Pancreas (tissue), 10 donors: Measurements from ENCODE around the gene CTDSPL. TPM values are rescaled to one million over a fixed set of nuclear protein-coding genes. Genes with fewer than 3 reads are reported as not detected.

ENCODE experiments used
- ATAC-seq, 4 donors: fragments of 200-7000 bp; cut with Tn5 transposase; one replicate each; pipeline versions ENCODE4 v1.8.0 to v1.9.1; 2020; ENCODE audit warnings: mild to moderate bottlenecking in 4 of 4, moderate library complexity in 4 of 4
- DNase-seq, 6 donors: peaks; one replicate each; pipeline ENCODE4 v3.0.0-alpha.2; 2020
- FAIRE-seq: peaks from 2 replicates; lab custom pipeline; 2012; peaks lifted over from hg19 to GRCh38; lab: Jason Lieb, UNC
- H3K27ac ChIP-seq, 4 donors: fragments of 200-600 bp; sonication (generic); 1 replicate in 3 of 4; 2 replicates in 1 of 4; pipeline versions ENCODE4 v1.5.0 to v1.8.0; 2020
- H3K27me3 ChIP-seq, 4 donors: fragments of 200-600 bp; one replicate each; pipeline ENCODE4 v1.8.0; 2021
- H3K36me3 ChIP-seq, 3 donors: fragments of 200-600 bp; sonication (generic) in 1 of 3; one replicate each; pipeline versions ENCODE4 v1.5.0 to v1.8.0; 2020 to 2021
- H3K4me1 ChIP-seq, 3 donors: fragments of 200-600 bp; one replicate each; pipeline ENCODE4 v1.8.0; 2021
- H3K4me3 ChIP-seq, 4 donors: fragments of 200-600 bp; sonication (generic) in 2 of 4; one replicate each; pipeline versions ENCODE4 v1.5.0 to v1.8.0; 2020 to 2021
- H3K9me3 ChIP-seq, 4 donors: fragments of 200-600 bp; one replicate each; pipeline ENCODE4 v1.8.0; 2021
- WGBS, 2 donors: extraction: QIAGEN DNeasy Blood & Tissue Kit; methylation state at CpG; one replicate each; pipeline ENCODE4 v1.1.7; 2013; 5-methylcytosine and 5-hydroxymethylcytosine counted together
- intact Hi-C, 3 donors: fragments of 100-400 bp; cut with DNase I; formaldehyde crosslinking; loops; one replicate each; pipeline versions ENCODE4 v1.11.1 to v1.14.2; 2022
- polyA plus RNA-seq, 2 donors: library from polyadenylated mRNA; stranded (reverse); fragments of 200-250 nt; gene quantifications; one replicate each; pipeline ENCODE4 v1.2.3, GENCODE V29; 2013
- total RNA-seq, 6 donors: library from RNA; stranded (reverse); fragmentation: NEBNext Ultra II Directional in 4 of 6; extraction: Animal tissue kit (Norgen Biotek cat#: 25700) in 4 of 6; gene quantifications; one replicate each; pipeline versions ENCODE4 v1.2.1 to v1.2.4, GENCODE V29; 2021 to 2023
- TF ChIP-seq, protein P1 (sequence below), 4 donors: fragments of 200-600 bp; sonication (generic) in 3 of 4; IDR thresholded peaks; one replicate each; pipeline versions ENCODE4 v1.5.0 to v1.8.0; 2021; ENCODE audit warnings: antibody characterized with exemption in 4 of 4
- donor health status: healthy with polysubstance abuse.
- donor health status: DM: no; HTN: no; CAD: no; lungs with moderate emphysema.
- donor health status: DM: no; HTN: no; CAD: no.
- donor health status: control.
- donor health status: control.
- donor health status: Bipolar disorder and iron deficiency.
- donor health status: DM: yes; HTN: yes; CAD: no.
- donor health status: DM: no; HTN: no; CAD: no.
- donor health status: DM: no; HTN: no; CAD: no.
- donor health status: DM: yes; HTN: yes; CAD: no.

Gene CTDSPL
- total and polyA plus RNA-seq, 8 donors, result 8.4 to 34.8 (median 15.4) TPM

DNA sequence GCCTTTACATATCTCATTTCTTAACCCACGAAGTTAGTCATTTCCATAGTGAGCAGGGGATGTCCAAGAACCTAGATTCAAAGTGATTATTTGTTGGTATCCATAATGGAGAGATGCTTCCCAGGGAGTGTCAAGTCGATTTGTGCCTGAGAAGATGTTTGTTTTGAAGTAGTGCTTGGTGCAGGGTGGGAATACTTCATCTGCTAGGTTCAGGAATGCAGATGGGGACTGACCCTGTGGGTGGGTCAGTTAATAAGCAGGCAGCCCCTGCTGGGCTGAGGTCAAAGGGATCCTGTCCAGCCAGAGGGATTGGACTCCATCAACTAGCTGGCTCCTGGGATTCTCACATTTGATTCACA lies 84.8 kb downstream of the CTDSPL start:
- Histone ChIP-seq H3K4me1 (peaks cover 12 to 26% (median 25%) of the 10 kb centered on the region in 3 donors), H3K27me3 (no peaks in the 10 kb centered on the region), H3K9me3 (no peaks in the 10 kb centered on the region), H3K36me3 (no peaks in the 10 kb centered on the region), H3K27ac (peak overlapping the region in 2 of 4 donors; percentile 45 to 57), H3K4me3 (no peak overlapping the region)
- no peak for DNase-seq
- intact Hi-C loops, result no loop called here
- TF ChIP-seq, protein P1, sequence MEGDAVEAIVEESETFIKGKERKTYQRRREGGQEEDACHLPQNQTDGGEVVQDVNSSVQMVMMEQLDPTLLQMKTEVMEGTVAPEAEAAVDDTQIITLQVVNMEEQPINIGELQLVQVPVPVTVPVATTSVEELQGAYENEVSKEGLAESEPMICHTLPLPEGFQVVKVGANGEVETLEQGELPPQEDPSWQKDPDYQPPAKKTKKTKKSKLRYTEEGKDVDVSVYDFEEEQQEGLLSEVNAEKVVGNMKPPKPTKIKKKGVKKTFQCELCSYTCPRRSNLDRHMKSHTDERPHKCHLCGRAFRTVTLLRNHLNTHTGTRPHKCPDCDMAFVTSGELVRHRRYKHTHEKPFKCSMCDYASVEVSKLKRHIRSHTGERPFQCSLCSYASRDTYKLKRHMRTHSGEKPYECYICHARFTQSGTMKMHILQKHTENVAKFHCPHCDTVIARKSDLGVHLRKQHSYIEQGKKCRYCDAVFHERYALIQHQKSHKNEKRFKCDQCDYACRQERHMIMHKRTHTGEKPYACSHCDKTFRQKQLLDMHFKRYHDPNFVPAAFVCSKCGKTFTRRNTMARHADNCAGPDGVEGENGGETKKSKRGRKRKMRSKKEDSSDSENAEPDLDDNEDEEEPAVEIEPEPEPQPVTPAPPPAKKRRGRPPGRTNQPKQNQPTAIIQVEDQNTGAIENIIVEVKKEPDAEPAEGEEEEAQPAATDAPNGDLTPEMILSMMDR (IDR thresholded peaks at IDR 0.05), result no peak
- no peak for ATAC-seq
- 54 to 65% methylated on average over 2 of the region's 2 CpGs for WGBS, 2 donors
- FAIRE-seq, result no peak

DNA sequence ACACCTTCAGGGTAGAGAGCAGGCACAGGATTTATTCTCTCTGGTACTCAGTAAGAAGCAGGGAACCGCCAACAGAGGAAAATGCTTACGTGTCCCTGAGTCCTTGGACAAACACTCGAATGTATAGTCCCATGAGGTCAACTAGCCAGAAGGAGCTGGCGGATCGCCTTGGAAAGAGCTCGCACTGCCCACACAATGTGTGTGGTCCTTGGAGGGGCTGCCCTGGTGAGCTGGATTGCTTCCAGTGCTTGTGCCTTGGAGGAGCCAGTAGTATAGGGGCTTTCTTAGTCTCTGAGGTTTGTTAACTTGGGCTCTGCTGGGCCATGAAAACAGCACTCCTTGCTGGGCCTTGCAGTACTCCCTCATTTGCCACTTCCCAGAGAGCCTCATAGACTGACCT lies 88.2 kb downstream of the CTDSPL start:
- TF ChIP-seq, protein P1 (IDR thresholded peaks at IDR 0.05), result no peak
- ATAC-seq (no peak), FAIRE-seq (no peak), DNase-seq (no peak)
- peaks cover 12 to 18% (median 13%) of the 10 kb centered on the region in 3 donors for H3K4me1 ChIP-seq
- H3K36me3 ChIP-seq, result no peaks in the 10 kb centered on the region
- peak overlapping the region in 1 of 4 donors; percentile 3 for H3K27ac ChIP-seq
- intact Hi-C loops, result no loop called here
- H3K9me3 ChIP-seq, result no peaks in the 10 kb centered on the region
- 88 to 89% methylated on average over 6 of the region's 6 CpGs for WGBS, 2 donors
- no peaks in the 10 kb centered on the region for H3K27me3 ChIP-seq
- H3K4me3 ChIP-seq, result no peak overlapping the region

DNA sequence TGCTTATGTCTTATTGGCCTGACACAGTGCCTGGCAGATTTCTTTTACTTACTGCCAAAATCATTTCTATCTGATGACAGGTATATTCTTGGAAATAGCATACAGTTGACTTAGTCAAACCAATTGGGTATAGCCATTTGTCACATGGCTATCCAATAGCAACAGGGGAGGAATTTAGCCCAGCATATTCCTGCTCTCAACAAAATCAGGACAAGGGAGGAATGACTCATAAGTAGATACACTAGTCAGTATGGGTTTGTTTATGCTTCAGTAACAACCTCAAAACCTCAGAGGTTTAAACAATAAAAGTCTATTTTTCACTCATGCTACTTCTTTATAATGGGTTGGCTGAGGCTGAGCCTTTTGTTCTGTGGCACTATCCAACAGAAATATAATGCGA lies 90.9 kb downstream of the CTDSPL start:
- ATAC-seq, result no peak
- Histone ChIP-seq H3K4me3 (no peak overlapping the region), H3K27me3 (no peaks in the 10 kb centered on the region), H3K9me3 (no peaks in the 10 kb centered on the region), H3K27ac (no peak overlapping the region), H3K36me3 (no peaks in the 10 kb centered on the region), H3K4me1 (no peaks in the 10 kb centered on the region)
- 93 to 100% methylated on average over 1 of the region's 1 CpG for WGBS, 2 donors
- TF ChIP-seq, protein P1 (IDR thresholded peaks at IDR 0.05), result no peak
- no peak for FAIRE-seq
- intact Hi-C loops, result no loop called here
- no peak for DNase-seq

DNA sequence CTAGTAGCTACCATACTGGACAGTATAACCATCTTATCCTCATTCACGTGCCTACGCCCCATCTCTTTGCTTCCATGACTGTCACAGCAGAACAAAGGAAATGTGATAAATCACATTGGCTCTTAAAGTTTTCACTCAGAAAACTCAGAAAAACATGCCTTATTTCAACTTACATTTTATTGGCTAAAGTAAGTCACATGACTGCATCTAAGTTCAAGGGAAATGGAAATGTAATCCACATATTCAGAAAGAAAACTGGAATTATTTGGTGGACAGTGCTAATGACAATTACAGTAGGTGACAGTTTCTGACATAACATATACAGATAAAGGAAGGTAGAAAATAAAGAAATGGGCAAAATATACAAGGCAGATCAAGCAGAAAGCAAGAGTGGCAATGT lies 91.5 kb downstream of the CTDSPL start:
- H3K27ac ChIP-seq, result no peak overlapping the region
- ATAC-seq (no peak), DNase-seq (no peak), FAIRE-seq (no peak)
- H3K36me3 ChIP-seq, result no peaks in the 10 kb centered on the region
- H3K27me3 ChIP-seq, result no peaks in the 10 kb centered on the region
- H3K4me3 ChIP-seq, result no peak overlapping the region
- TF ChIP-seq, protein P1 (IDR thresholded peaks at IDR 0.05), result no peak
- 97 to 98% methylated on average over 2 of the region's 2 CpGs for WGBS, 2 donors
- intact Hi-C loops, result no loop called here
- H3K9me3 ChIP-seq, result no peaks in the 10 kb centered on the region
- no peaks in the 10 kb centered on the region for H3K4me1 ChIP-seq

DNA sequence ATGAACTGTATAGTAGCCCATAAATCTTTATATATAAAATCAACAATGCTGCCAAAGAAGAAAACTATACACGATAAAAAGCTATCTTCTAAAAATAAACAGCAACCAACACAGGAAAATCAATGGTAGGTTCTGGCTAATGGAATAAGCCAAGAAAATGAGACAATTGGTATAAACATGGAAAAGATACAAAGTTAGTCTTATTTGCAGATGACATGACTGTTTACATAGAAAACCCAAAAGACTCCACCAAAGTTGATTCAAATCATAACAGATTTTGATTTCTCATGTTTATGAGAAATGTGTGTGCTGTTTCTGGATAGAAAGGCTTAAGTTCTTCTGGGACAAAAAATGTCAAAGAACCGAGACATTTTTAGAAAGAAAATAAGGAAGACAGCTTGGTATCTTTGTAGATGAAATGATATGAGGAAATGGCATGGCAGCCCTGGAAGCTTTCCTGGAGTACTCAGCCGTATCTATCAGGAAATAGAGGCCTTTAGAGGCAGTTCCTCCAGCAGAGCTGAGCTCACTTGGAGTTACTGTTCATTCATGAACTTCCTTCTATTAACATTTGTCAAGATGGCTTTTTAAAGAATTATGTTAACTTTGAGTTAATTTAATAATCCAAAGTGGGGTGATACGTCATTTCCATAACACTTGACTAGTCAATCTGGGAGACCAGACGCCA lies 92.2 kb downstream of the CTDSPL start:
- H3K4me1 ChIP-seq, result no peaks in the 10 kb centered on the region
- H3K4me3 ChIP-seq, result no peak overlapping the region
- ATAC-seq (no peak), FAIRE-seq (no peak), DNase-seq (no peak)
- TF ChIP-seq, protein P1 (IDR thresholded peaks at IDR 0.05), result no peak
- WGBS, 2 donors, result 68 to 72% methylated on average over 5 of the region's 5 CpGs
- H3K27me3 ChIP-seq, result no peaks in the 10 kb centered on the region
- intact Hi-C loops, result no loop called here
- H3K36me3 ChIP-seq, result no peaks in the 10 kb centered on the region
- H3K27ac ChIP-seq, result no peak overlapping the region
- H3K9me3 ChIP-seq, result no peaks in the 10 kb centered on the region
